Suprapubic skin (tissue), 4 donors: ENCODE results near the gene SLC10A1.
A peak's percentile ranks its signal among the peaks of the same experiment; 100 is the strongest.

Source experiments
- POLR2A ChIP-seq, 2 donors: fragments of 450-650 bp; IDR thresholded peaks; one replicate each; pipeline ENCODE4 v1.6.1; 2017; ENCODE audit warnings: antibody characterized with exemption in 2 of 2, mild to moderate bottlenecking in 2 of 2, moderate library complexity in 2 of 2
- POLR2AphosphoS5 ChIP-seq, 3 donors: sonication (generic); formaldehyde crosslinking; IDR thresholded peaks; one replicate each; pipeline ENCODE4 v1.6.1; 2017; ENCODE audit warnings: antibody characterized with exemption in 3 of 3
- TF ChIP-seq, protein P1 (sequence below), 2 donors: fragments of 200-600 bp in 1 of 2; fragments of 450-650 bp in 1 of 2; sonication (generic) in 1 of 2; IDR thresholded peaks; one replicate each; pipeline ENCODE4 v1.5.1; 2016 to 2019; ENCODE audit warnings: antibody characterized with exemption in 2 of 2, mild to moderate bottlenecking in 1 of 2, moderate library complexity in 1 of 2

DNA sequence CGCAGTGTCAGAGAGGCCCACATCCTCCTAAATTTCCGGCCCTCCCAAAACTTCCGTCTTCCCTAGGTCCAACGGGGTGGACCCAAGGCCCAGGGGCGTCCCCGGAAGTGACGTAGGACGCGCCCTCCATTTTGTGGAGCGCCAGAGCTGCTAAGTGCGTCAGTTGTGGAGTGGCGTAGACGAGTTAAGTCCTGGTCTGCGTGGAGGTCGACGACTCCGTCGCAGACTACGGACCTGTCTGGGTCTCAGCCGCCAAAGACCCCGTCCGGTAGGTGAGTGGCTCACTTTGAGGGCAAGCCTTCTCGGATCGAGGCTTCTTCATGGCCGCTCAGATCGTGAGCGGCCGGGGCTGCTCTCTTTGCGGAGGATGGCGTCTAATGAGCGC is 30.1 kb downstream of the SLC10A1 start, which contains the start of gene SRSF5:
- TF ChIP-seq, protein P1, sequence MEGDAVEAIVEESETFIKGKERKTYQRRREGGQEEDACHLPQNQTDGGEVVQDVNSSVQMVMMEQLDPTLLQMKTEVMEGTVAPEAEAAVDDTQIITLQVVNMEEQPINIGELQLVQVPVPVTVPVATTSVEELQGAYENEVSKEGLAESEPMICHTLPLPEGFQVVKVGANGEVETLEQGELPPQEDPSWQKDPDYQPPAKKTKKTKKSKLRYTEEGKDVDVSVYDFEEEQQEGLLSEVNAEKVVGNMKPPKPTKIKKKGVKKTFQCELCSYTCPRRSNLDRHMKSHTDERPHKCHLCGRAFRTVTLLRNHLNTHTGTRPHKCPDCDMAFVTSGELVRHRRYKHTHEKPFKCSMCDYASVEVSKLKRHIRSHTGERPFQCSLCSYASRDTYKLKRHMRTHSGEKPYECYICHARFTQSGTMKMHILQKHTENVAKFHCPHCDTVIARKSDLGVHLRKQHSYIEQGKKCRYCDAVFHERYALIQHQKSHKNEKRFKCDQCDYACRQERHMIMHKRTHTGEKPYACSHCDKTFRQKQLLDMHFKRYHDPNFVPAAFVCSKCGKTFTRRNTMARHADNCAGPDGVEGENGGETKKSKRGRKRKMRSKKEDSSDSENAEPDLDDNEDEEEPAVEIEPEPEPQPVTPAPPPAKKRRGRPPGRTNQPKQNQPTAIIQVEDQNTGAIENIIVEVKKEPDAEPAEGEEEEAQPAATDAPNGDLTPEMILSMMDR (IDR thresholded peaks at IDR 0.05), result no peak
- TF ChIP-seq POLR2AphosphoS5 (IDR thresholded peaks at IDR 0.05), result peak; percentile 98 to 100 (median 100)
- peak; percentile 92 to 99 for TF ChIP-seq POLR2A (IDR thresholded peaks at IDR 0.05)
